Calu3 (cell line): ENCODE data around the gene DPP6. TPM values are rescaled to one million over a fixed set of nuclear protein-coding genes. Genes with fewer than 3 reads are reported as not detected.

Experiments
- BruUV-seq: library from RNA; stranded (reverse); fragments of 400-500 nt; replicated peaks from 2 replicates; lab custom pipeline; 2021; lab: Mats Ljungman, UMichigan
- CTCF ChIA-PET: fragments of 300-600 bp; sonication (Branson Sonifier 250); formaldehyde crosslinking; loops from one replicate; lab custom pipeline; 2022; ENCODE audit warnings: antibody characterized with exemption; lab: Charles Lee
- DNase-seq: peaks from one replicate; pipeline ENCODE4 v3.0.0; 2022
- H3K27ac Mint-ChIP-seq: one replicate; pipeline ENCODE4 v1.8.0; 2022; ENCODE audit warnings: mixed read lengths; ENCODE audit not compliant: unreplicated experiment
- H3K27me3 Mint-ChIP-seq: one replicate; pipeline ENCODE4 v1.8.0; 2022; ENCODE audit warnings: mixed read lengths; ENCODE audit not compliant: unreplicated experiment
- H3K36me3 Mint-ChIP-seq: one replicate; pipeline ENCODE4 v1.8.0; 2022; ENCODE audit warnings: mild to moderate bottlenecking, moderate library complexity, mixed read lengths; ENCODE audit not compliant: insufficient read depth, unreplicated experiment
- H3K4me1 Mint-ChIP-seq: one replicate; pipeline ENCODE4 v1.8.0; 2022; ENCODE audit warnings: mild to moderate bottlenecking, low read depth, mixed read lengths; ENCODE audit not compliant: unreplicated experiment
- H3K4me3 Mint-ChIP-seq: one replicate; pipeline ENCODE4 v1.8.0; 2022; ENCODE audit warnings: mild to moderate bottlenecking, low read depth, moderate library complexity, mixed read lengths; ENCODE audit not compliant: unreplicated experiment
- H3K9me3 Mint-ChIP-seq: one replicate; pipeline ENCODE4 v1.8.0; 2022; ENCODE audit warnings: low read depth, mixed read lengths; ENCODE audit not compliant: unreplicated experiment
- CTCF ChIP-seq: fragments of 200-600 bp; IDR thresholded peaks from one replicate; pipeline ENCODE4 v1.8.0; 2022; ENCODE audit warnings: antibody characterized with exemption; ENCODE audit not compliant: unreplicated experiment
- intact Hi-C: fragments of 100-400 bp; cut with micrococcal nuclease; formaldehyde crosslinking; loops from one replicate; pipeline ENCODE4 v1.10.0; 2022; ENCODE audit not compliant: unreplicated experiment
- total RNA-seq: library from RNA; stranded (reverse); gene quantifications from 2 replicates; pipeline ENCODE4 v1.2.3, GENCODE V29; 2022

The DPP6 gene
- total RNA-seq, 1 experiment from 2014 or later: not detected

GRCh38 chr7:154693661-154694060 lies 641.5 kb downstream of the DPP6 start:
- H3K36me3 Mint-ChIP-seq: no peaks in the 10 kb centered on the region
- no peaks in the 10 kb centered on the region for H3K4me1 Mint-ChIP-seq
- CTCF ChIA-PET: no interaction called here
- H3K4me3 Mint-ChIP-seq: no peak overlapping the region
- intact Hi-C loops: no loop called here
- no peak for TF ChIP-seq CTCF
- H3K27ac Mint-ChIP-seq: no peak overlapping the region
- no peak for DNase-seq
- H3K27me3 Mint-ChIP-seq: no peaks in the 10 kb centered on the region
- no TSS peak for BruUV-seq
- H3K9me3 Mint-ChIP-seq: peaks cover 10% of the 10 kb centered on the region

GRCh38 chr7:154695836-154696235 lies 643.6 kb downstream of the DPP6 start:
- H3K27me3 Mint-ChIP-seq: no peaks in the 10 kb centered on the region
- CTCF ChIA-PET: no interaction called here
- TF ChIP-seq CTCF: no peak
- H3K27ac Mint-ChIP-seq: no peak overlapping the region
- no peaks in the 10 kb centered on the region for H3K36me3 Mint-ChIP-seq
- no TSS peak for BruUV-seq
- peaks cover 10% of the 10 kb centered on the region for H3K9me3 Mint-ChIP-seq
- no peak for DNase-seq
- no peak overlapping the region for H3K4me3 Mint-ChIP-seq
- intact Hi-C loops: no loop called here
- H3K4me1 Mint-ChIP-seq: no peaks in the 10 kb centered on the region

GRCh38 chr7:154696556-154696955 lies 644.4 kb downstream of the DPP6 start:
- intact Hi-C loops: no loop called here
- CTCF ChIA-PET: no interaction called here
- TF ChIP-seq CTCF: no peak
- Mint-ChIP-seq H3K27me3 (no peaks in the 10 kb centered on the region), H3K9me3 (peaks cover 10% of the 10 kb centered on the region), H3K4me1 (no peaks in the 10 kb centered on the region), H3K27ac (no peak overlapping the region), H3K4me3 (no peak overlapping the region), H3K36me3 (no peaks in the 10 kb centered on the region)
- BruUV-seq: no TSS peak
- DNase-seq: no peak

GRCh38 chr7:154698726-154699291 lies 646.6 kb downstream of the DPP6 start:
- intact Hi-C loops: no loop called here
- H3K4me3 Mint-ChIP-seq: no peak overlapping the region

More at GRCh38 chr7:154698726-154699291, 646.6 kb downstream of the DPP6 start:
- H3K27me3 Mint-ChIP-seq: no peaks in the 10 kb centered on the region
- H3K27ac Mint-ChIP-seq: no peak overlapping the region
- CTCF ChIA-PET: no interaction called here
- no peak for TF ChIP-seq CTCF
- H3K4me1 Mint-ChIP-seq: no peaks in the 10 kb centered on the region
- no peaks in the 10 kb centered on the region for H3K36me3 Mint-ChIP-seq
- DNase-seq: no peak
- peaks cover 16% of the 10 kb centered on the region for H3K9me3 Mint-ChIP-seq
- BruUV-seq: no TSS peak
